Measurements from ENCODE around the gene MRAS.

Gene MRAS

GRCh38 chr3:138351151-138351550, 2.8 kb downstream of the MRAS start:
- peak; percentile 60 for DNase-seq (ENCODE audit: low read depth)
- no peak for TF ChIP-seq CTCF (IDR thresholded peaks at IDR 0.05; ENCODE audit: insufficient read depth, low read depth, low read length, missing control alignments)
- no peak overlapping the region for H3K4me3 ChIP-seq (ENCODE audit: low read length)

- no peak for DNase-seq (ENCODE audit: low read depth)
- H3K4me3 ChIP-seq (ENCODE audit: low read length): no peak overlapping the region
- TF ChIP-seq CTCF (IDR thresholded peaks at IDR 0.05; ENCODE audit: insufficient read depth, low read depth, low read length, missing control alignments): no peak
Measured at GRCh38 chr3:138351916-138352550, 3.7 kb downstream of the MRAS start.

GRCh38 chr3:138354376-138354775, 6.0 kb downstream of the MRAS start:
- no peak overlapping the region for H3K4me3 ChIP-seq (ENCODE audit: low read length)

GRCh38 chr3:138355071-138355470, 6.7 kb downstream of the MRAS start:
- no peak for TF ChIP-seq CTCF (IDR thresholded peaks at IDR 0.05; ENCODE audit: insufficient read depth, low read depth, low read length, missing control alignments)
- H3K4me3 ChIP-seq (ENCODE audit: low read length): no peak overlapping the region
- DNase-seq (ENCODE audit: low read depth): no peak

More at GRCh38 chr3:138354376-138354775, 6.0 kb downstream of the MRAS start:
- no peak for DNase-seq (ENCODE audit: low read depth)
- TF ChIP-seq CTCF (IDR thresholded peaks at IDR 0.05; ENCODE audit: insufficient read depth, low read depth, low read length, missing control alignments): no peak

GRCh38 chr3:138356730-138357405, 8.5 kb downstream of the MRAS start:
- DNase-seq (ENCODE audit: low read depth): no peak
- H3K4me3 ChIP-seq (ENCODE audit: low read length): no peak overlapping the region
- no peak for TF ChIP-seq CTCF (IDR thresholded peaks at IDR 0.05; ENCODE audit: insufficient read depth, low read depth, low read length, missing control alignments)

GRCh38 chr3:138359148-138359918, 11.0 kb downstream of the MRAS start:
- TF ChIP-seq CTCF (IDR thresholded peaks at IDR 0.05; ENCODE audit: insufficient read depth, low read depth, low read length, missing control alignments): no peak
- no peak overlapping the region for H3K4me3 ChIP-seq (ENCODE audit: low read length)
- no peak for DNase-seq (ENCODE audit: low read depth)

Data from epithelial cell of esophagus (primary cell).